Measurements from ENCODE around the gene GIT2. TPM values are rescaled to one million over a fixed set of nuclear protein-coding genes. Genes with fewer than 3 reads are reported as not detected.

The GIT2 gene
- total and polyA plus RNA-seq, 2 experiments from 2014 or later = 15.8 to 20.9 TPM

DNA sequence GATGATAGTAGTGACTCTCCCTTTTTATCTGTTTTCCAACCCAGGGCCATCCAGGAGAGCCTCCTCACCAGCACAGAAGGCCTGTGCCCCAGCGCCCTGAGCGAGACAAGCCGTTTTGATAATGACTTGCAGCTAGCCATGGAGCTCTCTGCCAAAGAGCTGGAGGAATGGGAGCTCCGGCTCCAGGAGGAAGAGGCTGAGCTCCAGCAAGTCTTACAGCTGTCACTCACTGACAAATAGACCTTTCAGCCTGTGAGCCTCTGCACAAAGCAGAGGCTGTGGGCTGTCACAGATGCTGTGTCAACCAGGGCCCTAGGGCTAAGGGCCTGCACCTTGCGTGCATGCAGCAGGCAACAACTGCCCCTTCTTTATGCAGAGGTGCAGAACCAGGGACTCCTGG is 41.1 kb upstream of the GIT2 start:
- no peaks in the 10 kb centered on the region for H3K9me2 ChIP-seq (ENCODE audit: insufficient read depth)
- no peaks in the 10 kb centered on the region; the same call in none of the 2 replicates for H3K36me3 ChIP-seq (ENCODE audit: insufficient read depth)
- no peaks in the 10 kb centered on the region for H3F3A ChIP-seq (replicated peaks; ENCODE audit: low read depth)
- Mint-ChIP-seq H3K36me3 (ENCODE audit: low read depth) (peaks cover 12% of the 10 kb centered on the region), H3K4me1 (peaks cover 19% of the 10 kb centered on the region), H3K27ac (no peak overlapping the region), H3K4me3 (no peak overlapping the region), H3K27me3 (ENCODE audit: insufficient read depth, low read depth, poor library complexity) (no peaks in the 10 kb centered on the region), H3K9me3 (no peaks in the 10 kb centered on the region)
- H4K20me1 ChIP-seq (replicated peaks; ENCODE audit: insufficient read depth) = peaks cover 6% of the 10 kb centered on the region; the same call in 1 of the 2 replicates
- no peak for ATAC-seq
- H3K27ac ChIP-seq (ENCODE audit: low read depth) = no peak overlapping the region
- no peak for DNase-seq (ENCODE audit: low spot score)
- H3K4me2 ChIP-seq = no peak overlapping the region
- H2AFZ ChIP-seq = no peak overlapping the region
- H3K4me3 ChIP-seq = no peak overlapping the region
- TF ChIP-seq NANOG (IDR thresholded peaks at IDR 0.05; ENCODE audit: borderline replicate concordance) (no peak), CREB1 (CRISPR knock-in tag; IDR thresholded peaks at IDR 0.05; ENCODE audit: low read depth) (no peak), JUNB (IDR thresholded peaks at IDR 0.05; ENCODE audit: unreplicated experiment) (no peak), ZNF114 (CRISPR knock-in tag; IDR thresholded peaks at IDR 0.05) (no peak), STAT1 (IDR thresholded peaks at IDR 0.05; ENCODE audit: unreplicated experiment) (no peak), EZH2phosphoT487 (IDR thresholded peaks at IDR 0.05; ENCODE audit: unreplicated experiment) (no peak)
- TF ChIP-seq, protein P1, sequence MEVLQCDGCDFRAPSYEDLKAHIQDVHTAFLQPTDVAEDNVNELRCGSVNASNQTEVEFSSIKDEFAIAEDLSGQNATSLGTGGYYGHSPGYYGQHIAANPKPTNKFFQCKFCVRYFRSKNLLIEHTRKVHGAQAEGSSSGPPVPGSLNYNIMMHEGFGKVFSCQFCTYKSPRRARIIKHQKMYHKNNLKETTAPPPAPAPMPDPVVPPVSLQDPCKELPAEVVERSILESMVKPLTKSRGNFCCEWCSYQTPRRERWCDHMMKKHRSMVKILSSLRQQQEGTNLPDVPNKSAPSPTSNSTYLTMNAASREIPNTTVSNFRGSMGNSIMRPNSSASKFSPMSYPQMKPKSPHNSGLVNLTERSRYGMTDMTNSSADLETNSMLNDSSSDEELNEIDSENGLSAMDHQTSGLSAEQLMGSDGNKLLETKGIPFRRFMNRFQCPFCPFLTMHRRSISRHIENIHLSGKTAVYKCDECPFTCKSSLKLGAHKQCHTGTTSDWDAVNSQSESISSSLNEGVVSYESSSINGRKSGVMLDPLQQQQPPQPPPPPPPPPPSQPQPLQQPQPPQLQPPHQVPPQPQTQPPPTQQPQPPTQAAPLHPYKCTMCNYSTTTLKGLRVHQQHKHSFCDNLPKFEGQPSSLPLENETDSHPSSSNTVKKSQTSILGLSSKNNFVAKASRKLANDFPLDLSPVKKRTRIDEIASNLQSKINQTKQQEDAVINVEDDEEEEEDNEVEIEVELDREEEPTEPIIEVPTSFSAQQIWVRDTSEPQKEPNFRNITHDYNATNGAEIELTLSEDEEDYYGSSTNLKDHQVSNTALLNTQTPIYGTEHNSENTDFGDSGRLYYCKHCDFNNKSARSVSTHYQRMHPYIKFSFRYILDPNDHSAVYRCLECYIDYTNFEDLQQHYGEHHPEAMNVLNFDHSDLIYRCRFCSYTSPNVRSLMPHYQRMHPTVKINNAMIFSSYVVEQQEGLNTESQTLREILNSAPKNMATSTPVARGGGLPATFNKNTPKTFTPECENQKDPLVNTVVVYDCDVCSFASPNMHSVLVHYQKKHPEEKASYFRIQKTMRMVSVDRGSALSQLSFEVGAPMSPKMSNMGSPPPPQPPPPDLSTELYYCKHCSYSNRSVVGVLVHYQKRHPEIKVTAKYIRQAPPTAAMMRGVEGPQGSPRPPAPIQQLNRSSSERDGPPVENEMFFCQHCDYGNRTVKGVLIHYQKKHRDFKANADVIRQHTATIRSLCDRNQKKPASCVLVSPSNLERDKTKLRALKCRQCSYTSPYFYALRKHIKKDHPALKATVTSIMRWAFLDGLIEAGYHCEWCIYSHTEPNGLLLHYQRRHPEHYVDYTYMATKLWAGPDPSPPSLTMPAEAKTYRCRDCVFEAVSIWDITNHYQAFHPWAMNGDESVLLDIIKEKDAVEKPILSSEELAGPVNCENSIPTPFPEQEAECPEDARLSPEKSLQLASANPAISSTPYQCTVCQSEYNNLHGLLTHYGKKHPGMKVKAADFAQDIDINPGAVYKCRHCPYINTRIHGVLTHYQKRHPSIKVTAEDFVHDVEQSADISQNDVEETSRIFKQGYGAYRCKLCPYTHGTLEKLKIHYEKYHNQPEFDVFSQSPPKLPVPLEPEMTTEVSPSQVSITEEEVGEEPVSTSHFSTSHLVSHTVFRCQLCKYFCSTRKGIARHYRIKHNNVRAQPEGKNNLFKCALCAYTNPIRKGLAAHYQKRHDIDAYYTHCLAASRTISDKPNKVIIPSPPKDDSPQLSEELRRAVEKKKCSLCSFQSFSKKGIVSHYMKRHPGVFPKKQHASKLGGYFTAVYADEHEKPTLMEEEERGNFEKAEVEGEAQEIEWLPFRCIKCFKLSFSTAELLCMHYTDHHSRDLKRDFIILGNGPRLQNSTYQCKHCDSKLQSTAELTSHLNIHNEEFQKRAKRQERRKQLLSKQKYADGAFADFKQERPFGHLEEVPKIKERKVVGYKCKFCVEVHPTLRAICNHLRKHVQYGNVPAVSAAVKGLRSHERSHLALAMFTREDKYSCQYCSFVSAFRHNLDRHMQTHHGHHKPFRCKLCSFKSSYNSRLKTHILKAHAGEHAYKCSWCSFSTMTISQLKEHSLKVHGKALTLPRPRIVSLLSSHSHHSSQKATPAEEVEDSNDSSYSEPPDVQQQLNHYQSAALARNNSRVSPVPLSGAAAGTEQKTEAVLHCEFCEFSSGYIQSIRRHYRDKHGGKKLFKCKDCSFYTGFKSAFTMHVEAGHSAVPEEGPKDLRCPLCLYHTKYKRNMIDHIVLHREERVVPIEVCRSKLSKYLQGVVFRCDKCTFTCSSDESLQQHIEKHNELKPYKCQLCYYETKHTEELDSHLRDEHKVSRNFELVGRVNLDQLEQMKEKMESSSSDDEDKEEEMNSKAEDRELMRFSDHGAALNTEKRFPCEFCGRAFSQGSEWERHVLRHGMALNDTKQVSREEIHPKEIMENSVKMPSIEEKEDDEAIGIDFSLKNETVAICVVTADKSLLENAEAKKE (CRISPR knock-in tag; IDR thresholded peaks at IDR 0.05) = no peak
- TF ChIP-seq, protein P2, sequence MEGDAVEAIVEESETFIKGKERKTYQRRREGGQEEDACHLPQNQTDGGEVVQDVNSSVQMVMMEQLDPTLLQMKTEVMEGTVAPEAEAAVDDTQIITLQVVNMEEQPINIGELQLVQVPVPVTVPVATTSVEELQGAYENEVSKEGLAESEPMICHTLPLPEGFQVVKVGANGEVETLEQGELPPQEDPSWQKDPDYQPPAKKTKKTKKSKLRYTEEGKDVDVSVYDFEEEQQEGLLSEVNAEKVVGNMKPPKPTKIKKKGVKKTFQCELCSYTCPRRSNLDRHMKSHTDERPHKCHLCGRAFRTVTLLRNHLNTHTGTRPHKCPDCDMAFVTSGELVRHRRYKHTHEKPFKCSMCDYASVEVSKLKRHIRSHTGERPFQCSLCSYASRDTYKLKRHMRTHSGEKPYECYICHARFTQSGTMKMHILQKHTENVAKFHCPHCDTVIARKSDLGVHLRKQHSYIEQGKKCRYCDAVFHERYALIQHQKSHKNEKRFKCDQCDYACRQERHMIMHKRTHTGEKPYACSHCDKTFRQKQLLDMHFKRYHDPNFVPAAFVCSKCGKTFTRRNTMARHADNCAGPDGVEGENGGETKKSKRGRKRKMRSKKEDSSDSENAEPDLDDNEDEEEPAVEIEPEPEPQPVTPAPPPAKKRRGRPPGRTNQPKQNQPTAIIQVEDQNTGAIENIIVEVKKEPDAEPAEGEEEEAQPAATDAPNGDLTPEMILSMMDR (conservative IDR thresholded peaks at IDR 0.05; ENCODE audit: low read depth in 2 of 2) = no peak
- peaks cover 7% of the 10 kb centered on the region; the same call in 1 of the 2 replicates for H3K4me1 ChIP-seq (ENCODE audit: insufficient read depth)
- no peaks in the 10 kb centered on the region for H3K27me3 ChIP-seq (ENCODE audit: insufficient read depth)
- peaks cover 13% of the 10 kb centered on the region; the same call in 1 of the 2 replicates for H3K79me2 ChIP-seq (replicated peaks; ENCODE audit: insufficient read depth)

All from GM23338 (cell line).